ENCODE measurements around the gene MOV10L1. TPM values are rescaled to one million over a fixed set of nuclear protein-coding genes. Genes with fewer than 3 reads are reported as not detected.

MOV10L1 gene
- total RNA-seq, 4 donors from 2014 or later = 0.68 to 0.80 TPM; not detected in 2

DNA sequence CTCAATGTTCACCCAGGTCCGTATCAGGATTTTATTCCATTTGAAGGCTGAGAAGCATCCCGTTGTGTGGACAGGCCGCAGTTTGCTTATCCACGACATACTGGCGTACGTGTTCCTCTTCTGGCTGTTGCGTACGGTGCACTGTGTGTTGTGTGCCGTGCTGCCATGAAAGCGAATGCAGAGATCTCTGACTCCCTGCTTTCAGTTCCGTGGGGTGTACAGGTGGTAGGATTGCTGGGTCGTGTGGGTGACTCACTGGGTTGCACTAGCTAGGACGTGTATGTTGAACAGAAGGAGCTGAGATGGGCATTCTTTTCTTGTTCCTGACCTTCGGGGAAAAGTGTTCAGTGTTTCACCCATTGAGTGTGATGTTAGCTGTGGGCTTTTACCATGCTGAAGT lies 121.3 kb downstream of the MOV10L1 start:
- no peak for DNase-seq (ENCODE audit: low spot score in 2 of 2)
- H3K27me3 ChIP-seq = no peaks in the 10 kb centered on the region
- no peak overlapping the region for H3K4me3 ChIP-seq
- H3K27ac ChIP-seq = no peak overlapping the region
- H3K9me3 ChIP-seq = no peaks in the 10 kb centered on the region
- H3K4me1 ChIP-seq = peaks cover 17% of the 10 kb centered on the region
- no peak for TF ChIP-seq POLR2A (IDR thresholded peaks at IDR 0.05)
- TF ChIP-seq, protein P1, sequence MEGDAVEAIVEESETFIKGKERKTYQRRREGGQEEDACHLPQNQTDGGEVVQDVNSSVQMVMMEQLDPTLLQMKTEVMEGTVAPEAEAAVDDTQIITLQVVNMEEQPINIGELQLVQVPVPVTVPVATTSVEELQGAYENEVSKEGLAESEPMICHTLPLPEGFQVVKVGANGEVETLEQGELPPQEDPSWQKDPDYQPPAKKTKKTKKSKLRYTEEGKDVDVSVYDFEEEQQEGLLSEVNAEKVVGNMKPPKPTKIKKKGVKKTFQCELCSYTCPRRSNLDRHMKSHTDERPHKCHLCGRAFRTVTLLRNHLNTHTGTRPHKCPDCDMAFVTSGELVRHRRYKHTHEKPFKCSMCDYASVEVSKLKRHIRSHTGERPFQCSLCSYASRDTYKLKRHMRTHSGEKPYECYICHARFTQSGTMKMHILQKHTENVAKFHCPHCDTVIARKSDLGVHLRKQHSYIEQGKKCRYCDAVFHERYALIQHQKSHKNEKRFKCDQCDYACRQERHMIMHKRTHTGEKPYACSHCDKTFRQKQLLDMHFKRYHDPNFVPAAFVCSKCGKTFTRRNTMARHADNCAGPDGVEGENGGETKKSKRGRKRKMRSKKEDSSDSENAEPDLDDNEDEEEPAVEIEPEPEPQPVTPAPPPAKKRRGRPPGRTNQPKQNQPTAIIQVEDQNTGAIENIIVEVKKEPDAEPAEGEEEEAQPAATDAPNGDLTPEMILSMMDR (IDR thresholded peaks at IDR 0.05) = no peak
- no peak for TF ChIP-seq EP300 (IDR thresholded peaks at IDR 0.05)
- TF ChIP-seq POLR2AphosphoS5 (IDR thresholded peaks at IDR 0.05) = no peak
- 88% methylated on average over 14 of the region's 14 CpGs for WGBS
- peaks cover 70% of the 10 kb centered on the region for H3K36me3 ChIP-seq

Other genes with a start within 250 kb of the MOV10L1 start
- gene ZBED4, start 236.2 kb upstream of the MOV10L1 start, total RNA-seq = 10 to 100 TPM; 11.9 to 19.4 (median 18.2) TPM
- gene ALG12, start 171.6 kb upstream of the MOV10L1 start, total RNA-seq = 10 to 100 TPM; 13.2 to 23.8 (median 16.8) TPM
- 10 to 100 TPM in 3 of 4 donors, 1 to 10 TPM in 1; 9.3 to 29.4 (median 21.5) TPM for gene CRELD2, start 171.4 kb upstream of the MOV10L1 start, total RNA-seq
- 100 to 1,000 TPM; 103 to 202 (median 143) TPM for gene PIM3, start 129.2 kb upstream of the MOV10L1 start, total RNA-seq
- not detected for gene IL17REL, start 77.2 kb upstream of the MOV10L1 start, total RNA-seq
- gene TTLL8, start 31.7 kb upstream of the MOV10L1 start, total RNA-seq = not detected
- 1 to 10 TPM in 1 of 4 donors, under 1 TPM in 3; 0.49 to 3.4 (median 0.70) TPM for gene MLC1, start 4.6 kb upstream of the MOV10L1 start, total RNA-seq
- gene PANX2, start 80.7 kb downstream of the MOV10L1 start, total RNA-seq = 1 to 10 TPM; 1.2 to 2.8 (median 2.2) TPM
- 10 to 100 TPM; 35.7 to 78.2 (median 39.1) TPM for gene TRABD, start 95.9 kb downstream of the MOV10L1 start, total RNA-seq
- gene SELENOO, start 111.0 kb downstream of the MOV10L1 start, total RNA-seq = 10 to 100 TPM; 27.4 to 66.1 (median 36.1) TPM
- gene TUBGCP6, start 155.0 kb downstream of the MOV10L1 start, total RNA-seq = 100 to 1,000 TPM in 1 of 4 donors, 10 to 100 TPM in 3; 43.0 to 113 (median 69.7) TPM
- gene HDAC10, start 161.3 kb downstream of the MOV10L1 start, total RNA-seq = 10 to 100 TPM; 43.1 to 93.7 (median 56.2) TPM
- 1 to 10 TPM; 1.3 to 5.7 (median 3.3) TPM for gene MAPK12, start 171.7 kb downstream of the MOV10L1 start, total RNA-seq
- gene MAPK11, start 180.4 kb downstream of the MOV10L1 start, total RNA-seq = 1 to 10 TPM; 3.8 to 5.8 (median 4.5) TPM
- gene PLXNB2, start 217.6 kb downstream of the MOV10L1 start, total RNA-seq = 100 to 1,000 TPM; 117 to 231 (median 192) TPM
- 1 to 10 TPM; 3.3 to 5.4 (median 3.4) TPM for gene DENND6B, start 237.0 kb downstream of the MOV10L1 start, total RNA-seq

Data from suprapubic skin (tissue), 4 donors.